ENCODE results near the gene HCFC1. TPM values are rescaled to one million over a fixed set of nuclear protein-coding genes. Genes with fewer than 3 reads are reported as not detected.
A peak's percentile ranks its signal among the peaks of the same experiment; 100 is the strongest.

The HCFC1 gene
- total RNA-seq, 1 donor from 2014 or later, result 74.6 TPM

DNA sequence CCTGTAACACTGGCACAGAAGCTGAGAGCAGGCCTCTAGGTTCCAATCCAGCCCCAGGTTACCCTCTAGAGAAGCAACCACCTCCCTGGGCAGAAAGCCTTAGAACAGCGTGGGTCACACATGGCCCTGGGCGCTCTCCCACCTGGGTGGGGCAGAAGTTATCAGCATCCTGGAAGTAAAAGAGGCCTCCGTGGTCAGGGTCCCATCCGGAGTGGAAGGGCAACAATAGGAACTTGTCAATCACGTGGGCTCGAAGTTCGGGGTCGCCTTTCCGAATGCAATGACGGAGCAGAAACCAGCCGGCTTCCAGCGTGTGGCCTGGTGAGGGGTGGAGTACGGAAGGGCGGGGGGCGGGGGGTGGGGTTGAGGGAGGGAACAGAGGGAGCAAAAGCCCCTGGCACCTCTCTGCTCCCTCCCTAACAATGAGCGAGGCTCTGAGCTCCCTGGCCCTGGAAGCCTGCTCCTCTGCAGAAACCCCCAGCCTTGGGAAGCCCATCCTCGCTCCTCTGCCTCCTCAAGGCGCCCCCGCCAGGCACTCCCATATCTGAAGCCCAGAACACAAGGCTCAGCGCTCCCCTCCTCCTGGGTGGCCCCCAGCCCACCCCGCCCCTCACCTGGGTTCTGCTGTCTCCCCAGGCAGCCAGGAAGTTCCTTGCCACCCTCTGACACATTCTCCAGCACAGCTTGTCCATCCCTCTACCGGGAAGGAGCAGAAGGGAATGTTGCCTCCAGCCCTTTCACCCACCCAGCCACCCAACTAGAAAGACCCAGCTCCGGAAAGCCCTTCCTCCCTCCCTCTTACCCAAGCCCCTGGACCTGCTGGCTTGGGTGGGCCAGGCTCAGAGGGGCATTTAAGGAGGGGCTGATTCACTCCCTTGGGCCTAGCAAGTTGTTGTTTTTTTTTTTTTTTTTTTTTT, 30.0 kb downstream of the HCFC1 start:
- TF ChIP-seq, protein P1, sequence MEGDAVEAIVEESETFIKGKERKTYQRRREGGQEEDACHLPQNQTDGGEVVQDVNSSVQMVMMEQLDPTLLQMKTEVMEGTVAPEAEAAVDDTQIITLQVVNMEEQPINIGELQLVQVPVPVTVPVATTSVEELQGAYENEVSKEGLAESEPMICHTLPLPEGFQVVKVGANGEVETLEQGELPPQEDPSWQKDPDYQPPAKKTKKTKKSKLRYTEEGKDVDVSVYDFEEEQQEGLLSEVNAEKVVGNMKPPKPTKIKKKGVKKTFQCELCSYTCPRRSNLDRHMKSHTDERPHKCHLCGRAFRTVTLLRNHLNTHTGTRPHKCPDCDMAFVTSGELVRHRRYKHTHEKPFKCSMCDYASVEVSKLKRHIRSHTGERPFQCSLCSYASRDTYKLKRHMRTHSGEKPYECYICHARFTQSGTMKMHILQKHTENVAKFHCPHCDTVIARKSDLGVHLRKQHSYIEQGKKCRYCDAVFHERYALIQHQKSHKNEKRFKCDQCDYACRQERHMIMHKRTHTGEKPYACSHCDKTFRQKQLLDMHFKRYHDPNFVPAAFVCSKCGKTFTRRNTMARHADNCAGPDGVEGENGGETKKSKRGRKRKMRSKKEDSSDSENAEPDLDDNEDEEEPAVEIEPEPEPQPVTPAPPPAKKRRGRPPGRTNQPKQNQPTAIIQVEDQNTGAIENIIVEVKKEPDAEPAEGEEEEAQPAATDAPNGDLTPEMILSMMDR (IDR thresholded peaks at IDR 0.05; ENCODE audit: unreplicated experiment), result no peak
- Mint-ChIP-seq H3K4me3 (ENCODE audit: unreplicated experiment) (no peak overlapping the region), H3K9me3 (ENCODE audit: unreplicated experiment) (no peaks in the 10 kb centered on the region), H3K36me3 (ENCODE audit: low read depth, unreplicated experiment) (no peaks in the 10 kb centered on the region), H3K27ac (ENCODE audit: unreplicated experiment) (no peak overlapping the region), H3K27me3 (ENCODE audit: unreplicated experiment) (peaks cover 2% of the 10 kb centered on the region), H3K4me1 (ENCODE audit: unreplicated experiment) (peaks cover 4% of the 10 kb centered on the region)
- no peak for DNase-seq (ENCODE audit: low spot score)

DNA sequence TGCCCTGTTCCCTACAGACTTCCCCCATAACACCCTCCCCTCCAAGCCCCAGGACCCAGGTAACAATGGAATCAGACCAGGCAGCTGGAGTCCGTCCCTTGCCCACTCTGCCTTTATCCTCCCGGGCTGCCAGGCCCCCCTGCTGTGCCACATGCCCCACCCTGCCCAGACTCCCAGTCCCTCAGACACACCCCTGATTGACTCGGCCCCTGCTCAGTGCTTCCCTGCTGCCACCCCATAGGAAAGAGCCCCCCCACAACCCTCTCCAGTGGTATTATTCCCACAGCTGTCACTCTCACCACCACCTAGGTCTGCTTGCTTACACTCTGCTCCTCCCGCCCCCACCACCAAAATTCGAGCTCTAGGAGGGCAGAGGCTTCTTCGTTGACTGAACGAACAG, 32.0 kb downstream of the HCFC1 start:
- DNase-seq (ENCODE audit: low spot score), result no peak
- TF ChIP-seq, protein P1 (IDR thresholded peaks at IDR 0.05; ENCODE audit: unreplicated experiment), result no peak
- Mint-ChIP-seq H3K27ac (ENCODE audit: unreplicated experiment) (no peak overlapping the region), H3K36me3 (ENCODE audit: low read depth, unreplicated experiment) (no peaks in the 10 kb centered on the region), H3K4me1 (ENCODE audit: unreplicated experiment) (peaks cover 6% of the 10 kb centered on the region), H3K9me3 (ENCODE audit: unreplicated experiment) (no peaks in the 10 kb centered on the region), H3K4me3 (ENCODE audit: unreplicated experiment) (no peak overlapping the region), H3K27me3 (ENCODE audit: unreplicated experiment) (peaks cover 4% of the 10 kb centered on the region)

- Mint-ChIP-seq H3K27ac (ENCODE audit: unreplicated experiment) (no peak overlapping the region), H3K4me3 (ENCODE audit: unreplicated experiment) (no peak overlapping the region), H3K9me3 (ENCODE audit: unreplicated experiment) (no peaks in the 10 kb centered on the region), H3K4me1 (ENCODE audit: unreplicated experiment) (peaks cover 6% of the 10 kb centered on the region), H3K27me3 (ENCODE audit: unreplicated experiment) (peaks cover 6% of the 10 kb centered on the region), H3K36me3 (ENCODE audit: low read depth, unreplicated experiment) (no peaks in the 10 kb centered on the region)
- TF ChIP-seq, protein P1 (IDR thresholded peaks at IDR 0.05; ENCODE audit: unreplicated experiment), result no peak
- DNase-seq (ENCODE audit: low spot score), result no peak
Measured at GRCh38 chrX:153938226-153938786, 33.3 kb downstream of the HCFC1 start.

DNA sequence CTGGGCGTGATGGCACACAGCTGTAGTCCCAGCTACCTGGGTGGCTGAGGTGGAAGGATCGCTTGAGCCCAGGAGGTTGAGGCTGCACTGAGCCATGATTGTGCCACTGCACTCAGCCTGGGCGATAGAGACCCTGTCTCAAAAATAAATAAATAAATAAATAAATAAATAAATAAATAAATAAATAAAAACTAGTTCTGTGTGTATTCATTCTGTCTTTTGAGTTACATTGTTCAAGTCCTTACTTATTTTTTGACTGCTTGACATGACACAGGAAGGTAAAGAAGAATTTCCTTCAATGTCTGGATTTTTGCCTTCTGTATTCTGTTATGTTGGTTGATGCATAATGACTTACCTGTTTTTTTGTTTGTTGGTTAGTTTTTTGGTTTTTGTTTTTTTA, 34.6 kb downstream of the HCFC1 start:
- peaks cover 6% of the 10 kb centered on the region for H3K4me1 Mint-ChIP-seq (ENCODE audit: unreplicated experiment)
- H3K27ac Mint-ChIP-seq (ENCODE audit: unreplicated experiment), result no peak overlapping the region
- no peaks in the 10 kb centered on the region for H3K9me3 Mint-ChIP-seq (ENCODE audit: unreplicated experiment)
- H3K27me3 Mint-ChIP-seq (ENCODE audit: unreplicated experiment), result peaks cover 8% of the 10 kb centered on the region
- TF ChIP-seq, protein P1 (IDR thresholded peaks at IDR 0.05; ENCODE audit: unreplicated experiment), result no peak
- DNase-seq (ENCODE audit: low spot score), result no peak
- H3K4me3 Mint-ChIP-seq (ENCODE audit: unreplicated experiment), result no peak overlapping the region
- H3K36me3 Mint-ChIP-seq (ENCODE audit: low read depth, unreplicated experiment), result no peaks in the 10 kb centered on the region

GRCh38 chrX:153935326-153935851, 36.2 kb downstream of the HCFC1 start:
- peaks cover 10% of the 10 kb centered on the region for H3K27me3 Mint-ChIP-seq (ENCODE audit: unreplicated experiment)
- DNase-seq (ENCODE audit: low spot score), result no peak
- TF ChIP-seq, protein P1 (IDR thresholded peaks at IDR 0.05; ENCODE audit: unreplicated experiment), result no peak
- H3K4me1 Mint-ChIP-seq (ENCODE audit: unreplicated experiment), result peaks cover 2% of the 10 kb centered on the region
- peaks cover 6% of the 10 kb centered on the region for H3K36me3 Mint-ChIP-seq (ENCODE audit: low read depth, unreplicated experiment)
- peak overlapping the region; percentile 89 for H3K4me3 Mint-ChIP-seq (ENCODE audit: unreplicated experiment)
- peak overlapping the region; percentile 72 for H3K27ac Mint-ChIP-seq (ENCODE audit: unreplicated experiment)
- H3K9me3 Mint-ChIP-seq (ENCODE audit: unreplicated experiment), result no peaks in the 10 kb centered on the region
